ACC112 (cell line): ENCODE measurements around the gene RASSF3.

Experiments used
- H2AFZ ChIP-seq: fragments of 200-600 bp; sonication (generic); one replicate; pipeline ENCODE4 v1.6.0; 2017; ENCODE audit warnings: antibody characterized with exemption, low read length; ENCODE audit not compliant: unreplicated experiment
- H3K27ac ChIP-seq: fragments of 200-600 bp; sonication (generic); 2 replicates; pipeline ENCODE4 v1.5.1; 2014; ENCODE audit warnings: low read depth, mild to moderate bottlenecking, antibody characterized with exemption, low read length, moderate library complexity
- H3K27me3 ChIP-seq: fragments of 200-600 bp; sonication (generic); 2 replicates; pipeline ENCODE4 v1.6.1; 2014; ENCODE audit warnings: mild to moderate bottlenecking, antibody characterized with exemption, low read length, moderate library complexity, mixed read lengths; ENCODE audit not compliant: insufficient read depth
- H3K36me3 ChIP-seq: fragments of 200-600 bp; sonication (generic); 2 replicates; pipeline ENCODE4 v1.6.1; 2016; ENCODE audit warnings: mild to moderate bottlenecking, antibody characterized with exemption, low read length, moderate library complexity, mixed read lengths; ENCODE audit not compliant: insufficient read depth
- H3K4me1 ChIP-seq: fragments of 200-600 bp; sonication (generic); one replicate; pipeline ENCODE4 v1.6.1; 2016; ENCODE audit warnings: low read length, mixed read lengths; ENCODE audit not compliant: insufficient read depth, unreplicated experiment, control insufficient read depth
- H3K4me3 ChIP-seq: fragments of 200-600 bp; sonication (generic); 2 replicates; pipeline ENCODE4 v1.5.1; 2014; ENCODE audit warnings: mild to moderate bottlenecking, low read depth, low read length
- H3K79me2 ChIP-seq: fragments of 200-600 bp; sonication (generic); one replicate; pipeline ENCODE4 v1.6.0; 2016; ENCODE audit warnings: low read length; ENCODE audit not compliant: control insufficient read depth, unreplicated experiment, insufficient read depth

Gene RASSF3

DNA sequence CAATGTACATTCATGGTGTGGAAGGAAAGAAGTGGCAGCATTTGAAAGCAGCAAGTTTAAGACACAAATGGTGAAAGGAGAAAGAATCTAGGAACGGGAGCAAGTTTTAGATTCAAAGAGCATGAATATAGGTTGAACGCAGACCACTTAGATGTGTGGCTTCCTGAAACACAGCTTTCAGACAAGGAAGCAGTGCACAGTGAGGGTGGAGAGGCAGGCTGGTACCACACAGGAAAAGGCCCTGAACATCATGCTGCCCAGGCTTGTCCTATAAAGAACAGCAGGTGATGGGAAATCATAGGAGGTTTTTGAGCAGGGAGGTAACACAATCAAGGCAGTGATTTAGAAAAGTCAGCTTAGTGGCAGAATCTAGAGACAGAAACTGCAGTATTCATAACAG lies 113.3 kb downstream of the RASSF3 start:
- Histone ChIP-seq H3K4me1 (no peaks in the 10 kb centered on the region), H2AFZ (no peak overlapping the region), H3K4me3 (no peak overlapping the region), H3K36me3 (peaks cover 30% of the 10 kb centered on the region), H3K27ac (no peak overlapping the region), H3K27me3 (no peaks in the 10 kb centered on the region), H3K79me2 (no peaks in the 10 kb centered on the region)

DNA sequence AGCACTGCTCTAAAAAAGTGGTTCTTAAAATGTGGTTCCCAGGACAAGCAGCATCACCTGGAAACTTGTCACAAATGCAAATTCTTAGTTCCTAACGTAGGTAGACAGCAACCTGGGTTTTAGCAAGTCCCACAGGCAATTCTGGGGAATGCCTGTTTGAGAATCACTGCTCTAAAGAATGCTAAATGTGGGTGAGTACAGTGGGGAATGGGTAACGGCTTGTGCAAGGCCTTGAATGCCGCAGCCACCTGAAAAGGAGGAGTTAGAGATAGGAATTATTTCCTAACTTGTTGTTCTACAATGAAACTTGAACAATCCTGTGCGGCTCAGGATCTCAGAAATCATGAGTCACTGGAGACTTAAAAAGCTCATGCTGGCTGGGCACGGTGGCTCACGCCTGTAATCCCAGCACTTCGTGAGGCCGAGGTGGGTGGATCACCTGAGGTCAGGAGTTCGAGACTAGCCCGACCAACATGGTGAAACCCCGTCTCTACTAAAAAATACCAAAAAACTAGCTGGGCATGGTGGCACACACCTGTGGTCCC lies 114.0 kb downstream of the RASSF3 start:
- Histone ChIP-seq H3K27me3 (no peaks in the 10 kb centered on the region), H3K36me3 (peaks cover 30% of the 10 kb centered on the region), H3K27ac (no peak overlapping the region), H3K79me2 (no peaks in the 10 kb centered on the region), H3K4me3 (no peak overlapping the region), H3K4me1 (no peaks in the 10 kb centered on the region), H2AFZ (no peak overlapping the region)

DNA sequence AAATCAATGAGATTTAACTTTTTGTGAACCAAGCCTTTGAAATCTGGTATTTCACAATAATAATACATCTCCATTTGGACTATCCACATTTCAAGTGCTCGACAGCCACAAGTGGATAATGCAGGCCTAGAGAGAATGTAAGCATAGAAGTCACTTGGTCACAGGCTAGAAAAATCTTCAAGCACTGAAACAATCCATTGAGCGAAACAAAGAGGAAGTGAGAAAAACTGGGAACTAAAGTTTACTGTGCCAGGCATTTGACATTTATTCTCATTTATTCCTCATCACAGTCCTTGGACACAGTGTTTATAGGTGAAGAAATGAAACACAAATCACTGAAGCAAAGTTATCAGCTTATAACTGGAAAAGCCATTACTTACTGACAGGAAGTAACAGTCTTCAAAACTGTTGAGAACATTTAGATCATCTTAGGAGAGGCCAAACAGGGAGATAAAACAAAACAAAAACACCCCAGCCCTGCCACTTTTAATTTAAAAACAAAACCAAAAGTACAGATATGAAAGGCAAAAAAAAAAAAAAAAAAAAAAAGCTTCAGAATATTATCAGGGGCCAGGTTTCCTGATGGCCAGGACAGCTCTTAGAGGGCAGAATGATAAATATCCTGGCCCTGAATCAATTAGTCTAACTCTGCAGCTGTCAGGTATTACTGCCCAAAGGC lies 119.8 kb downstream of the RASSF3 start:
- Histone ChIP-seq H3K79me2 (no peaks in the 10 kb centered on the region), H3K36me3 (peaks cover 9% of the 10 kb centered on the region; the same call in 1 of the 2 replicates), H3K4me1 (peaks cover 16% of the 10 kb centered on the region), H2AFZ (no peak overlapping the region), H3K27ac (no peak overlapping the region), H3K4me3 (no peak overlapping the region), H3K27me3 (no peaks in the 10 kb centered on the region)

DNA sequence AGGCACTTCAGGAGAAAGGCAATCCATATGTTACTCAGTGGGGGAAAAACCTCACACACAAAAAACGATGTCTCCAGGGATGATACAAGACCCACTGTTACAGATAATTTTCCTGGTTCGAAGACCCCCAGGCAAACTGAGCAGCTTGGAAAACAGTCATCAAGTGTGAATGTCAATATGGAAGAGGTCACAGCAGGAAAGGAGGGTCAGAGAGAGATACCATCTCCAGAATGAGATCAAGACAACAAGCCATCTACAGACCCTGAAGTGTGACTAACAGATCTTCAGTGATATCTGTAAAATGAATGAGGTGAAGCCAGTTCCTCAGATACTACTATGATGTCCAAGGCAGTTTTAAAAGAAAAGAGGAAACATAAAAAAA lies 120.3 kb downstream of the RASSF3 start:
- no peak overlapping the region for H3K4me3 ChIP-seq
- peaks cover 21% of the 10 kb centered on the region for H3K4me1 ChIP-seq
- no peak overlapping the region for H3K27ac ChIP-seq
- peaks cover 11% of the 10 kb centered on the region for H3K36me3 ChIP-seq
- H3K27me3 ChIP-seq: no peaks in the 10 kb centered on the region
- no peaks in the 10 kb centered on the region for H3K79me2 ChIP-seq
- H2AFZ ChIP-seq: no peak overlapping the region

DNA sequence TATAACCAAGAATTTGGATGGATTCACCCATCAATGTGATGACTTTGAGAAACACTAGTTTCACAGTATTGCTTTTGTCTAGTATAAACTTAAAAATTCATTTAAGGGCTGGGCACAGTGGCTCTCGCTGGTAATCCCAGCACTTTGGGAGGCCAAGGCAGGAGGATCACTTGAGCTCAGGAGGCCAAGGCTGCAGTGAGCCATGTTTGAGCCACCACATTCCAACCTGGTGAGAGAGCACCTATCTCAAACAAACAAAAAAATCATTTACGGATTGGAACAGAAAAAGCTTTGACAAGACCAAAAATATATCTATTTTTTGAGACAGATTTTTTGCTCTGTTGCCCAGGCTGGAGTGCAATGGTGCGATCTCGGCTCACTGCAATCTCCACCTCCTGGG lies 121.4 kb downstream of the RASSF3 start:
- no peak overlapping the region for H3K4me3 ChIP-seq

DNA sequence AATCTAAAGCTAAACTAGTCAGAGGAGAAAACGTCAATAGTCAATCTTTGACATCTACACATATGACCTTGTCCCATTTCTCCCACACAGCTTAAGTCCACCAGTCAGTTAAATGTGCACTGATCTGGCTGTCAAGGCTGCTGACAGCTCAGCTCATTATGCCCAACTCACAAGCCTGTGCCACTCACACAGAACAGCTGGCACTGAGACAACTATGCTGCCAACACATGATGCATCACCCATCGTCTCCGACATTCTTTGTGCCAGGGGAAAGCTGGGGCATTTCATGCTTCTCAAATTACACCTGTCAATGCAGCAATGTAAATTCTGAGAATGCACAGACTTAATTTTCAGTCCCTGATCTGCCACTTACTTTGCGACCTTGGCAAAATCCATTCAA lies 123.6 kb downstream of the RASSF3 start:
- no peak overlapping the region for H2AFZ ChIP-seq
- no peaks in the 10 kb centered on the region for H3K79me2 ChIP-seq
- H3K4me1 ChIP-seq: peaks cover 21% of the 10 kb centered on the region
- H3K27ac ChIP-seq: no peak overlapping the region
- peaks cover 23% of the 10 kb centered on the region for H3K36me3 ChIP-seq
- no peaks in the 10 kb centered on the region for H3K27me3 ChIP-seq
- H3K4me3 ChIP-seq: no peak overlapping the region

More for the DNA sequence above, 121.4 kb downstream of the RASSF3 start:
- Histone ChIP-seq H3K4me1 (peaks cover 21% of the 10 kb centered on the region), H2AFZ (no peak overlapping the region), H3K79me2 (no peaks in the 10 kb centered on the region), H3K36me3 (peaks cover 22% of the 10 kb centered on the region), H3K27ac (no peak overlapping the region), H3K27me3 (no peaks in the 10 kb centered on the region)

DNA sequence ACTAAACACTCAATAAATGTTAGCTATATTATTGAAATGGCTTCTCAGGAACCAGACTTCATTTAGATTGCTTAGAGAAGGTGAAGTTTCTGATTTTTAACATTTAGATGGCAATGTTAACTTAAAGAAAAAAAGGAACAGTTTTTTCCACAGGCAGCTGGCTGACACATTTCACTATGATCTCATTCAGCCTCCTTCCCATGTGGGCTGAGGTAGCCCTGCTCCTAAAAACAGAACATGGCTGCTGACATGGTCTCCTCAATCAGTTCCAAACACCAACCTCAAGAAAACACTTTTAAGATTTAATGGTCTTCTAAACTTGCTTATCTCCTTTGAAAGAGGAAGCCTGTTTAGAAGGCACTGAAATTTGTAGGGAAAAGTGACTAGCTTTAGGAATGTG lies 125.1 kb downstream of the RASSF3 start:
- H3K36me3 ChIP-seq: peaks cover 39% of the 10 kb centered on the region
- H3K4me1 ChIP-seq: peaks cover 21% of the 10 kb centered on the region
- H3K79me2 ChIP-seq: no peaks in the 10 kb centered on the region
- no peak overlapping the region for H3K27ac ChIP-seq
- H2AFZ ChIP-seq: no peak overlapping the region
- no peak overlapping the region for H3K4me3 ChIP-seq
- no peaks in the 10 kb centered on the region for H3K27me3 ChIP-seq

DNA sequence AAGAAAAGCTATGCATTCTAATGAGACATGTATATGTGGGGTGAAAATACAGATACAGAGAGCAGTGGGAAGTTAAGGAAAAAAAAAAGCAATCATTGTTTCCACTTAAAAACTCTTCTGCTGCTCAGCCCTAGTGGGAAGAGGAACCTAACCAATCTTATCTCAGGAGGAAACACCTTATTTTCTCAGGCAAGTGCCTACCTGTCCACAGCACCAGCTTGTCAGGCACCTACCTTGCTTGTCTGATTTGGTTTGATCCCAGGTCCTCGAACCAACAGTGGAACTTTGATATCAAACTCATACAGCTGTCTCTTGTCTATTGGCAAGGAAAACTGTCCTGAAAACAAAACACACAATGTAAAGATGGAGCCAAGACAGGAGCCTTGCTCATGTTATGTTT lies 126.5 kb downstream of the RASSF3 start:
- Histone ChIP-seq H3K4me1 (peaks cover 21% of the 10 kb centered on the region), H3K4me3 (no peak overlapping the region), H3K27ac (no peak overlapping the region), H3K27me3 (no peaks in the 10 kb centered on the region), H3K36me3 (peaks cover 37% of the 10 kb centered on the region), H3K79me2 (no peaks in the 10 kb centered on the region), H2AFZ (no peak overlapping the region)

DNA sequence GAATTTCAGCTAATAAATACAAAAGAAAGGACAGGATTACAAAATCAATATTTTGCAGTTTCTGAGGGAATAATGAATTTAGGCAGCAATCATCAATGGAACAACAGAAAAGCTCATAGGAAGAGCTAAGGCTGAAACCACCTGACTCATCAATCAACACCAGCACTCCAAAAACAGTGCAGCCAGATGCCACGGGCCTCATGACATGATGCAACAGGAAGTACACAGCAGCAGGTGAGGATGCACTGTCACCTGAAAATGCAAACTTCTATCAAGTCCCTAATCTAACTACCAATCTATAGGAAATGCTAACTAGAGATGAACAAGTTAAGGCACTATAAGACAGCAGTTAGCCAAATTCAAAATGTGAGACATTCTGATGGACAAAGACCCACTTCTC lies 127.2 kb downstream of the RASSF3 start:
- H3K36me3 ChIP-seq: peaks cover 41% of the 10 kb centered on the region
- no peak overlapping the region for H3K4me3 ChIP-seq

DNA sequence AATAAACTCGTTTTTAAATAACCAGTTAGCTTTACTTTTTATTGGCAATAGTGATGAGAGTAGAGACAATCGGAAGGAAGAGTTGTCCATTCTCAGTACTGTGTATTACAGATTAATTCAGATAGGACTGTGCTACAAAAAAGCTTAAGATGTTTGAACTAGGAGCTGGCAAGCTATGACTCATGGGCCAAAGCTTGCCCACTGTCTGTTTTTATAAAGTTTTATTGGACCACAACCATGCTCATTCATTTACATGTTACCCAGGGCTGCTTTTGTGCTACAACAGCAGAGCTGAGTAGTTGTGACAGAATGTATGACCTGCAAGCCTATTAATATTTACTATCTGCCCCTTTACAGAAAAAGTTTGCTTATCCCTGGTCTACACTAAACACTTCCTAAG lies 129.5 kb downstream of the RASSF3 start:
- no peak overlapping the region for H3K27ac ChIP-seq
- no peaks in the 10 kb centered on the region for H3K27me3 ChIP-seq
- peaks cover 12% of the 10 kb centered on the region for H3K4me1 ChIP-seq
- H3K79me2 ChIP-seq: no peaks in the 10 kb centered on the region
- peaks cover 62% of the 10 kb centered on the region for H3K36me3 ChIP-seq
- H2AFZ ChIP-seq: no peak overlapping the region
- H3K4me3 ChIP-seq: no peak overlapping the region

More for the DNA sequence above, 127.2 kb downstream of the RASSF3 start:
- H3K79me2 ChIP-seq: no peaks in the 10 kb centered on the region
- H3K27ac ChIP-seq: no peak overlapping the region
- H3K27me3 ChIP-seq: no peaks in the 10 kb centered on the region
- H3K4me1 ChIP-seq: peaks cover 21% of the 10 kb centered on the region
- no peak overlapping the region for H2AFZ ChIP-seq

DNA sequence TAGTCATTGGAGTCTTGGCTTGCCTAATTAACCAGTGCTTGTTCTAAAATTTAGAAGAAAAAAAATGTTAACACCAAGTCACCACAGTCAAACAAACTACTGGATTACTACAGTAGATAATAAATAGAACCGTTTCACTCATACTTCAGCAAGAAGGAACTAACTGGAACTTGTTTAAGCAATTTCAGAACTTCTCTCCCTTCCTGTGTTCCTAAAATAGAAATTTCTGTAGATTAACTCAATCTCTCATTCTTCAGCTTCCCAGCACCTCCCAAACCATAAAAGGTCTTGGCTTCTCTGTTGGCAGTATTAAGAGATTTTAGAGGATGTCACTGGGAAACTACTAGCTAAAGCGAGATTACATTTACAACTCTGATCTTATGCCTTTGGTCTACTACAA lies 130.4 kb downstream of the RASSF3 start:
- Histone ChIP-seq H3K79me2 (peaks cover 2% of the 10 kb centered on the region), H2AFZ (no peak overlapping the region), H3K4me1 (peaks cover 14% of the 10 kb centered on the region), H3K36me3 (peaks cover 62% of the 10 kb centered on the region), H3K4me3 (no peak overlapping the region), H3K27ac (no peak overlapping the region), H3K27me3 (no peaks in the 10 kb centered on the region)
